IPS-15b (cell line): ENCODE results near the gene DUSP21.
"Not testable (repeated sequence)": the region's sequence is repeated elsewhere in the genome, so short reads cannot be mapped to it uniquely, and the experiment has no call there.

ENCODE experiments used
- H3K27me3 ChIP-seq: one replicate; pipeline ENCODE4 v1.6.1; 2013; ENCODE audit warnings: low read length; ENCODE audit not compliant: control insufficient read depth, insufficient read depth
- H3K36me3 ChIP-seq: one replicate; pipeline ENCODE4 v1.6.1; 2013; ENCODE audit warnings: low read length; ENCODE audit not compliant: control insufficient read depth, insufficient read depth
- H3K4me1 ChIP-seq: one replicate; pipeline ENCODE4 v1.6.1; 2013; ENCODE audit warnings: mild to moderate bottlenecking, low read length; ENCODE audit not compliant: control insufficient read depth, insufficient read depth
- H3K4me3 ChIP-seq: one replicate; pipeline ENCODE4 v1.5.1; 2013; ENCODE audit warnings: low read depth, low read length
- H3K9ac ChIP-seq: one replicate; pipeline ENCODE4 v1.6.1; 2013; ENCODE audit warnings: low read depth, mild to moderate bottlenecking, low read length
- H3K9me3 ChIP-seq: one replicate; pipeline ENCODE4 v1.6.1; 2013; ENCODE audit warnings: mild to moderate bottlenecking, low read length; ENCODE audit not compliant: control insufficient read depth, insufficient read depth

DUSP21 gene

GRCh38 chrX:44844204-44844603 is 383 bp downstream of the DUSP21 start:
- Histone ChIP-seq H3K36me3 (no peaks in the 10 kb centered on the region), H3K9me3 (no peaks in the 10 kb centered on the region), H3K27me3 (no peaks in the 10 kb centered on the region), H3K4me3 (no peak overlapping the region), H3K4me1 (no peaks in the 10 kb centered on the region), H3K9ac (no peak overlapping the region)

- not testable (repeated sequence) for H3K9me3 ChIP-seq
Measured at GRCh38 chrX:44850891-44851290, 7.1 kb downstream of the DUSP21 start.

GRCh38 chrX:44871114-44871645 is 27.4 kb downstream of the DUSP21 start:
- Histone ChIP-seq H3K9me3 (peaks cover 4% of the 10 kb centered on the region), H3K36me3 (no peaks in the 10 kb centered on the region), H3K27me3 (no peaks in the 10 kb centered on the region), H3K4me3 (peak overlapping the region; percentile 61), H3K4me1 (no peaks in the 10 kb centered on the region), H3K9ac (no peak overlapping the region)

More at GRCh38 chrX:44850891-44851290, 7.1 kb downstream of the DUSP21 start:
- H3K9ac ChIP-seq, H3K4me3 ChIP-seq, H3K4me1 ChIP-seq, H3K27me3 ChIP-seq, H3K36me3 ChIP-seq: not testable (repeated sequence)

GRCh38 chrX:44871931-44872820 is 28.4 kb downstream of the DUSP21 start:
- Histone ChIP-seq H3K4me3 (peak overlapping the region; percentile 61), H3K27me3 (no peaks in the 10 kb centered on the region), H3K4me1 (no peaks in the 10 kb centered on the region), H3K9ac (peak overlapping the region; percentile 73), H3K9me3 (peaks cover 4% of the 10 kb centered on the region), H3K36me3 (no peaks in the 10 kb centered on the region)

- Histone ChIP-seq H3K9ac (peak within 1 kb of the TSS; percentile 73), H3K36me3 (no peaks in the 10 kb centered on the region), H3K4me3 (peak within 1 kb of the TSS; percentile 61), H3K9me3 (peaks cover 4% of the 10 kb centered on the region), H3K4me1 (no peaks in the 10 kb centered on the region), H3K27me3 (no peaks in the 10 kb centered on the region)
Measured at GRCh38 chrX:44872821-44873414, 29.1 kb downstream of the DUSP21 start, which contains the start of gene KDM6A. Gene KDM6A, plus strand, starts transcription at chrX:44873188. Its CDS starts 364 bp downstream, at chrX:44873552.

GRCh38 chrX:44873415-44874276 is 29.8 kb downstream of the DUSP21 start:
- Histone ChIP-seq H3K27me3 (no peaks in the 10 kb centered on the region), H3K4me1 (no peaks in the 10 kb centered on the region), H3K9me3 (peaks cover 4% of the 10 kb centered on the region), H3K36me3 (no peaks in the 10 kb centered on the region), H3K4me3 (peak overlapping the region; percentile 54), H3K9ac (peak overlapping the region; percentile 68)

- Histone ChIP-seq H3K4me3 (peak overlapping the region; percentile 54), H3K4me1 (no peaks in the 10 kb centered on the region), H3K9ac (peak overlapping the region; percentile 68), H3K27me3 (no peaks in the 10 kb centered on the region), H3K9me3 (peaks cover 4% of the 10 kb centered on the region), H3K36me3 (no peaks in the 10 kb centered on the region)
Measured at GRCh38 chrX:44874420-44875184, 30.8 kb downstream of the DUSP21 start.

- Histone ChIP-seq H3K9ac (no peak overlapping the region), H3K4me3 (peak overlapping the region; percentile 54), H3K36me3 (no peaks in the 10 kb centered on the region), H3K27me3 (no peaks in the 10 kb centered on the region), H3K4me1 (no peaks in the 10 kb centered on the region), H3K9me3 (peaks cover 4% of the 10 kb centered on the region)
Measured at GRCh38 chrX:44875185-44875489, 31.3 kb downstream of the DUSP21 start.

- H3K27me3 ChIP-seq, result no peaks in the 10 kb centered on the region
- H3K9me3 ChIP-seq, result peaks cover 4% of the 10 kb centered on the region
- H3K4me3 ChIP-seq, result no peak overlapping the region
- no peaks in the 10 kb centered on the region for H3K36me3 ChIP-seq
- H3K9ac ChIP-seq, result no peak overlapping the region
- no peaks in the 10 kb centered on the region for H3K4me1 ChIP-seq
Measured at GRCh38 chrX:44876086-44876485, 32.3 kb downstream of the DUSP21 start.

- no peaks in the 10 kb centered on the region for H3K4me1 ChIP-seq
- H3K9ac ChIP-seq, result no peak overlapping the region
- H3K27me3 ChIP-seq, result no peaks in the 10 kb centered on the region
- H3K4me3 ChIP-seq, result no peak overlapping the region
- H3K9me3 ChIP-seq, result peaks cover 4% of the 10 kb centered on the region
- no peaks in the 10 kb centered on the region for H3K36me3 ChIP-seq
Measured at GRCh38 chrX:44876767-44877166, 32.9 kb downstream of the DUSP21 start.

- H3K27me3 ChIP-seq, result no peaks in the 10 kb centered on the region
- H3K36me3 ChIP-seq, result no peaks in the 10 kb centered on the region
- peaks cover 4% of the 10 kb centered on the region for H3K9me3 ChIP-seq
- no peaks in the 10 kb centered on the region for H3K4me1 ChIP-seq
- no peak overlapping the region for H3K4me3 ChIP-seq
- H3K9ac ChIP-seq, result no peak overlapping the region
Measured at GRCh38 chrX:44878780-44879179, 35.0 kb downstream of the DUSP21 start.
